Activated CD8-positive, alpha-beta memory T cell treated with anti-CD3 and anti-CD28 coated beads for 4 hours (primary cell): ENCODE results near the gene SLC18A3.

Experiments used
- DNase-seq, 2 donors: peaks; one replicate each; pipeline ENCODE4 v3.0.0-alpha.2; 2020; ENCODE audit warnings: low read depth in 2 of 2

The SLC18A3 gene

DNA sequence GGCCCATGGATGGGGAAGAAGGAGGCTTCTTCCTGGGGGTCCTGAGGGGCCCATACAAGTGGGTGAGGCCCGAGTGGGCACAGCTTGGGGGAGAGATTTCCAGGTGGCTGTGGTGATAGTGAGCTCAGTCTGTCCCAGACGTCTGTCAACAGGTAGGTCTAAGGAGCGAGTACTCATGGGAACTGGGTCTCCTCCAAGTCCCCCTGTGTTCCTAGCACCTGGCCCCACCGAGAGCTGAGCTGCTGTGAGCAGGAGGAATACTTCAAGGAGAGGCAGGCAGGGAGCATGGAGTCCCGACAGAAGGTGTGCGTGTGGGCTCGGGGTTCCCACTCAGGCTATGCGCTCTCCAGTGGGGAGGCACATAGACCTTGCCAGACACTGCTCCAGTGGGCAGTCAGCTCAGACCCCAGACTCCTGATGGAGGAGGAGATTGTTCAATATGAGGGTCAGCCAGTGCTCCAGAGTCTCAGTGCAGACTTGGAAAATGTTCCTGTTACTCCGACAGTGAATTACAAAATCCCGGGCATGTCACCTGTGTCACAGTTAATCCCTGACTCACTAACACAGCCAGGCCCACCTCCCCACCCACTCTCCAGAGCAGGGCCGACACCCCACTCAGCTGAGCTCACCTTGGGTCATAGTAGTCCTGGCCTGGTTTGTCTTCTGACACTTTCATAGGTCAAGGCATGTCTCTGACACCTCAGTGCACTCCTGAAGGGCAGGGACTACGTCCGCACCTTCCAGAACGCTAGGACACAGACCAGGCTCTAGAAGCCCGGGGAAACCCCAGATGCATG is 41.1 kb downstream of the SLC18A3 start:
- no peak for DNase-seq

- DNase-seq = no peak
Measured at GRCh38 chr10:49651917-49652316, 41.8 kb downstream of the SLC18A3 start.

- DNase-seq = no peak
Measured at GRCh38 chr10:49652421-49653272, 42.5 kb downstream of the SLC18A3 start.

- DNase-seq = no peak
Measured at GRCh38 chr10:49653273-49653929, 43.3 kb downstream of the SLC18A3 start.

- DNase-seq = no peak
Measured at GRCh38 chr10:49654036-49654693, 44.1 kb downstream of the SLC18A3 start.

- no peak for DNase-seq
Measured at GRCh38 chr10:49655099-49655498, 45.0 kb downstream of the SLC18A3 start.

- DNase-seq = no peak
Measured at GRCh38 chr10:49656845-49657493, 46.9 kb downstream of the SLC18A3 start.

GRCh38 chr10:49657606-49658005 is 47.5 kb downstream of the SLC18A3 start:
- no peak for DNase-seq

GRCh38 chr10:49661140-49661856 is 51.2 kb downstream of the SLC18A3 start:
- DNase-seq = no peak
